AG04449 (cell line): ENCODE data around the gene SWAP70.

Experiments
- CTCF ChIA-PET: fragments of 350-600 bp; formaldehyde crosslinking; extraction: SDS; loops from one replicate; lab custom pipeline; 2021; ENCODE audit warnings: antibody characterized with exemption; lab: Yijun Ruan, JAX
- POLR2A ChIA-PET: fragments of 400-600, 350-600 bp; formaldehyde crosslinking; extraction: SDS; loops from one replicate; lab custom pipeline; 2020; ENCODE audit warnings: antibody characterized with exemption, inconsistent platforms; lab: Yijun Ruan, JAX
- DNase-seq: peaks from one replicate; pipeline ENCODE4 v3.0.0-alpha.2; 2010; ENCODE audit warnings: low read depth, low spot score
- H3K4me3 ChIP-seq: 2 replicates; pipeline ENCODE4 v1.5.1; 2011; ENCODE audit warnings: low read depth, mild to moderate bottlenecking, control low read depth, low read length
- CTCF ChIP-seq: IDR thresholded peaks from one replicate; pipeline ENCODE4 v1.5.1; 2011; ENCODE audit warnings: mild to moderate bottlenecking, moderate library complexity, low read length, control low read depth, inconsistent platforms; ENCODE audit not compliant: insufficient read depth; ENCODE audit errors: missing control alignments

The SWAP70 gene

GRCh38 chr11:9784602-9785315 lies 120.9 kb downstream of the SWAP70 start:
- CTCF ChIA-PET = no interaction called here
- no peak for DNase-seq
- POLR2A ChIA-PET = interaction anchor here (2.8 kb wide), 1 partner anchor 25 kb away, joined by 9 read pairs; no protein-coding TSS in a partner anchor

GRCh38 chr11:9787260-9787659 lies 123.4 kb downstream of the SWAP70 start:
- POLR2A ChIA-PET = interaction anchor here (1.1 to 2.8 kb wide), 6 partner anchors 10 to 518 kb away, joined by 4 to 32 read pairs (median 8); partner anchors contain the start of gene ADM

More at GRCh38 chr11:9784602-9785315, 120.9 kb downstream of the SWAP70 start:
- no peak overlapping the region for H3K4me3 ChIP-seq
- no peak for TF ChIP-seq CTCF

GRCh38 chr11:9787981-9788521 lies 124.2 kb downstream of the SWAP70 start:
- H3K4me3 ChIP-seq = no peak overlapping the region
- no peak for TF ChIP-seq CTCF
- ChIA-PET CTCF (interaction anchor here (0.7 to 2.5 kb wide), 7 partner anchors 9 to 185 kb away, joined by 3 to 7 read pairs (median 3); no protein-coding TSS in a partner anchor), POLR2A (interaction anchor here (0.6 to 2.8 kb wide), 10 partner anchors 9 to 517 kb away, joined by 3 to 32 read pairs (median 6); partner anchors contain the start of gene ADM)
- peak; percentile 55 for DNase-seq

More at GRCh38 chr11:9787260-9787659, 123.4 kb downstream of the SWAP70 start:
- no peak overlapping the region for H3K4me3 ChIP-seq
- CTCF ChIA-PET = interaction anchor here (0.7 to 2.5 kb wide), 4 partner anchors 10 to 185 kb away, joined by 3 to 7 read pairs (median 4); no protein-coding TSS in a partner anchor
- DNase-seq = no peak
- TF ChIP-seq CTCF = no peak

- TF ChIP-seq CTCF = no peak
- no peak for DNase-seq
- ChIA-PET POLR2A (no interaction called here), CTCF (interaction anchor here (1.4 to 1.9 kb wide), 2 partner anchors 41 to 183 kb away, joined by 3 to 6 read pairs; no protein-coding TSS in a partner anchor)
- no peak overlapping the region for H3K4me3 ChIP-seq
These were observed 126.0 kb downstream of the SWAP70 start for GRCh38 chr11:9789910-9790309.

- TF ChIP-seq CTCF = no peak
- ChIA-PET POLR2A (no interaction called here), CTCF (interaction anchor here (1.4 to 1.9 kb wide), 2 partner anchors 41 to 182 kb away, joined by 3 to 6 read pairs; no protein-coding TSS in a partner anchor)
These were observed 126.8 kb downstream of the SWAP70 start for GRCh38 chr11:9790703-9791102.

GRCh38 chr11:9796266-9796665 lies 132.4 kb downstream of the SWAP70 start:
- CTCF ChIA-PET = interaction anchor here (1.0 to 1.8 kb wide), 3 partner anchors 9 to 66 kb away, joined by 3 to 7 read pairs (median 3); no protein-coding TSS in a partner anchor
- no peak for DNase-seq
- POLR2A ChIA-PET = interaction anchor here (1.3 kb wide), 1 partner anchor 8 kb away, joined by 4 read pairs; no protein-coding TSS in a partner anchor
- H3K4me3 ChIP-seq = no peak overlapping the region
- no peak for TF ChIP-seq CTCF

More at GRCh38 chr11:9790703-9791102, 126.8 kb downstream of the SWAP70 start:
- H3K4me3 ChIP-seq = no peak overlapping the region
- DNase-seq = no peak
